ENCODE measurements around the gene TMIGD1.

- TF ChIP-seq POLR2A (IDR thresholded peaks at IDR 0.05; ENCODE audit: extremely low read depth, insufficient read length) (no peak), CTCF (IDR thresholded peaks at IDR 0.05; ENCODE audit: low read depth, low read length) (no peak), MYC (IDR thresholded peaks at IDR 0.05; ENCODE audit: low read depth, low read length) (no peak)
- TF ChIP-seq, protein P1, sequence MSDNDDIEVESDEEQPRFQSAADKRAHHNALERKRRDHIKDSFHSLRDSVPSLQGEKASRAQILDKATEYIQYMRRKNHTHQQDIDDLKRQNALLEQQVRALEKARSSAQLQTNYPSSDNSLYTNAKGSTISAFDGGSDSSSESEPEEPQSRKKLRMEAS (IDR thresholded peaks at IDR 0.05; ENCODE audit: low read depth, low read length) = no peak
Observed at GRCh38 chr17:30357476-30357875, 23.6 kb upstream of the TMIGD1 start.
